CD4-positive, alpha-beta T cell (primary cell): ENCODE results near the gene NRXN2. TPM values are rescaled to one million over a fixed set of nuclear protein-coding genes. Genes with fewer than 3 reads are reported as not detected.

Source experiments
- ATAC-seq: fragments of 200-7000 bp; cut with Tn5 transposase; one replicate; pipeline ENCODE4 v1.10.0; 2022; ENCODE audit warnings: mild to moderate bottlenecking; ENCODE audit not compliant: poor library complexity
- CTCF ChIA-PET: fragments of 350-600 bp; sonication (Branson Sonifier 250); formaldehyde crosslinking; loops from one replicate; lab custom pipeline; 2021; ENCODE audit warnings: antibody characterized with exemption, inconsistent platforms; lab: Charles Lee
- POLR2A ChIA-PET: fragments of 350-600 bp; sonication (Branson Sonifier 250); formaldehyde crosslinking; loops from one replicate; lab custom pipeline; 2021; ENCODE audit warnings: antibody characterized with exemption, inconsistent platforms; lab: Charles Lee
- DNase-seq, 14 experiments: peaks; one replicate each; pipeline ENCODE4 v3.0.0-alpha.2; 2013 to 2020; ENCODE audit warnings: mixed read lengths in 2 of 14
- H3K27ac ChIP-seq, 2 donors: one replicate each; pipeline versions ENCODE4 v1.5.1 to v1.7.0; 2013; ENCODE audit warnings: low read length in 2 of 2, low read depth in 1 of 2, mild to moderate bottlenecking in 1 of 2
- H3K27me3 ChIP-seq, 2 experiments: 1 replicate in 1 of 2; 2 replicates in 1 of 2; pipeline versions ENCODE4 v1.6.1 to v1.7.0; 2013; ENCODE audit warnings: low read length in 2 of 2, control low read depth in 1 of 2, mild to moderate bottlenecking in 1 of 2, moderate library complexity in 1 of 2; ENCODE audit not compliant: insufficient read depth in 2 of 2, control insufficient read depth in 1 of 2
- H3K36me3 ChIP-seq: one replicate; pipeline ENCODE4 v1.6.1; 2013; ENCODE audit warnings: low read length, control low read depth; ENCODE audit not compliant: insufficient read depth
- H3K4me1 ChIP-seq: one replicate; pipeline ENCODE4 v1.6.1; 2013; ENCODE audit warnings: low read length, control low read depth; ENCODE audit not compliant: insufficient read depth
- H3K4me3 ChIP-seq: one replicate; pipeline ENCODE4 v1.5.1; 2013; ENCODE audit warnings: mild to moderate bottlenecking, low read length, moderate library complexity
- H3K9me3 ChIP-seq, 2 experiments: 1 replicate in 1 of 2; 2 replicates in 1 of 2; pipeline versions ENCODE4 v1.6.1 to v1.7.0; 2013; ENCODE audit warnings: low read length in 2 of 2, mild to moderate bottlenecking in 2 of 2, control low read depth in 1 of 2, moderate library complexity in 1 of 2; ENCODE audit not compliant: control insufficient read depth in 1 of 2, insufficient read depth in 1 of 2
- H3K27ac Mint-ChIP-seq: one replicate; pipeline ENCODE4 v1.8.0; 2020; ENCODE audit warnings: mixed read lengths
- H3K27me3 Mint-ChIP-seq: one replicate; pipeline ENCODE4 v1.8.0; 2021; ENCODE audit warnings: mixed read lengths
- H3K36me3 Mint-ChIP-seq: one replicate; pipeline ENCODE4 v1.8.0; 2021; ENCODE audit warnings: low read depth, mixed read lengths
- H3K4me1 Mint-ChIP-seq: one replicate; pipeline ENCODE4 v1.8.0; 2021; ENCODE audit warnings: low read depth, mixed read lengths
- H3K4me3 Mint-ChIP-seq: one replicate; pipeline ENCODE4 v1.8.0; 2020; ENCODE audit warnings: mild to moderate bottlenecking, mixed read lengths
- H3K9me3 Mint-ChIP-seq: one replicate; pipeline ENCODE4 v1.8.0; 2020; ENCODE audit warnings: mixed read lengths
- CTCF ChIP-seq: fragments of 200-600 bp; IDR thresholded peaks from one replicate; pipeline ENCODE4 v1.8.0; 2022; ENCODE audit warnings: antibody characterized with exemption, mild to moderate bottlenecking
- intact Hi-C, 2 experiments: fragments of 100-400 bp; cut with DNase I in 1 of 2; cut with micrococcal nuclease in 1 of 2; formaldehyde crosslinking; loops; one replicate each; pipeline versions ENCODE4 v1.15.1 to v1.9.0; 2023 to 2025; cut with DNase I, micrococcal nuclease
- total RNA-seq, 174 experiments: library from RNA in 2 of 174; stranded (reverse) in 2 of 174; gene quantifications; one replicate each; pipeline ENCODE4 v1.2.3 and lab custom pipeline; 2021 to 2026

The NRXN2 gene
- total RNA-seq, 2 experiments from 2014 or later, result 0.05 to 0.31 TPM

DNA sequence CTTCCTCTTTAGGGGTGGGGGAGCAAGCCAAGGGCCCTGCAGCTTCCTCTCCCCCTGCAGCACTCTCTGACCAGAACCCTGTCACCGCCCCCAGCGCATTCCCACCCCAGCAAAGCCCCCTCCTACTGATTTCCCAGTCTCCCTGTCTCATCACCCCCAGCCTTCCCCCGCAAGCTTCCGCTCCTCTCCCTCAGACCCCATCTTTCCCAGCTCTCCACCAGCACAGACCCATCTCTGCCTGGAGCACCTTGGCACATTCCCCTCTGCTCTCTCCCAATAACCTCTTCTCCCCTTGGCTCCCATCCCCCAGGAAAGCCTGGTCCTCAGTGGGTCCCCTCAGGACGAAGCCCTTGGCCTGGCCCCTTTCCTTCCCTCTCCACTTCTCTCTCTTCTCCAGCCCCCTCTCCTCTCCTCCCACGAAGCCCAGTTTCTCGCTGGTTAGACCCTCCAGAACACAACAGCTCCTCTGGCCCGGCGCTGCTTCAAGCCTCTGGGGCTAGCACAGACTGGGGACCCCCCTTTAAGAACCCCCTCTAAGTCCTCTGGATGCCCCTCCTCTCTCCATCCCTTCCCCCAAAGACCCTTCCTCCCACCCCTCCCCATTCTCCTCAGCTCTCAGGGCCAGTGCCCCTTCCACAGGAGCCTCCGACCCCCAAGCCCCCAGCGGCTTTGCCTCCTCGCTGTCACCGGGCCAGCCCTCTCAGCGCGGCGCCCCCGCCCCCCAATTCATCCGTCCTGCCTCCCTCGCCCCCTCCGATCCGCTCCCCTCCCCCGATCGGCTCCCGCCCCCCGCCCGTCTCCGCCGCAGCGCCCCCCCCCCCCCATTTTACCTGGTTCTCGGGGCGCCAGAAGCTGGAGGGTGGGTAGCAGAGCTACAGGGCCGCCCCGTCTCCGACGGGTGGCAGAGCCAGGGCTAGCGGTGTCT, 594 bp downstream of the NRXN2 start:
- Mint-ChIP-seq H3K27ac (no peak overlapping the region), H3K4me1 (peaks cover 16% of the 10 kb centered on the region), H3K27me3 (peaks cover 45% of the 10 kb centered on the region), H3K4me3 (peak overlapping the region; percentile 25), H3K36me3 (peaks cover 15% of the 10 kb centered on the region), H3K9me3 (no peaks in the 10 kb centered on the region)
- intact Hi-C loops, result loop anchor here (1.0 to 5.0 kb wide), 3 partner anchors 34 to 170 kb away; no protein-coding TSS in a partner anchor
- ChIA-PET POLR2A (interaction anchor here (0.6 to 1.8 kb wide), 3 partner anchors 22 to 56 kb away, joined by 3 to 6 read pairs (median 3); partner anchors contain the start of gene RASGRP2), CTCF (interaction anchor here (1.0 to 2.9 kb wide), 2 partner anchors 21 to 34 kb away, joined by 6 to 10 read pairs; no protein-coding TSS in a partner anchor)
- ATAC-seq, result no peak
- Histone ChIP-seq H3K27ac (no peak overlapping the region), H3K27me3 (peaks cover 14 to 25% of the 10 kb centered on the region in 2 experiments), H3K4me1 (peaks cover 15% of the 10 kb centered on the region), H3K4me3 (no peak overlapping the region), H3K36me3 (peaks cover 8% of the 10 kb centered on the region), H3K9me3 (peaks cover 0 to 2% of the 10 kb centered on the region in 2 experiments)
- no peak for TF ChIP-seq CTCF
- peak in 1 of 14 experiments; percentile 29 for DNase-seq

GRCh38 chr11:64721359-64721699, 1.7 kb downstream of the NRXN2 start:
- no peak for TF ChIP-seq CTCF
- Histone ChIP-seq H3K27ac (no peak overlapping the region), H3K4me3 (no peak overlapping the region), H3K27me3 (peaks cover 23 to 35% of the 10 kb centered on the region in 2 experiments), H3K4me1 (peaks cover 15% of the 10 kb centered on the region), H3K36me3 (no peaks in the 10 kb centered on the region), H3K9me3 (peaks cover 0 to 7% of the 10 kb centered on the region in 2 experiments)
- Mint-ChIP-seq H3K4me1 (peaks cover 16% of the 10 kb centered on the region), H3K9me3 (no peaks in the 10 kb centered on the region), H3K27ac (no peak overlapping the region), H3K27me3 (peaks cover 56% of the 10 kb centered on the region), H3K36me3 (peaks cover 4% of the 10 kb centered on the region), H3K4me3 (no peak overlapping the region)
- POLR2A ChIA-PET, result interaction anchor here (1.8 kb wide), 1 partner anchor 23 kb away, joined by 6 read pairs; the partner anchor contains the start of gene RASGRP2
- ATAC-seq (no peak), DNase-seq (no peak)
- intact Hi-C loops, result loop anchor here in 1 of 2 experiments (5.0 kb wide), 1 partner anchor 169 kb away; no protein-coding TSS in a partner anchor
- CTCF ChIA-PET, result interaction anchor here (2.9 kb wide), 1 partner anchor 33 kb away, joined by 10 read pairs; no protein-coding TSS in a partner anchor

DNA sequence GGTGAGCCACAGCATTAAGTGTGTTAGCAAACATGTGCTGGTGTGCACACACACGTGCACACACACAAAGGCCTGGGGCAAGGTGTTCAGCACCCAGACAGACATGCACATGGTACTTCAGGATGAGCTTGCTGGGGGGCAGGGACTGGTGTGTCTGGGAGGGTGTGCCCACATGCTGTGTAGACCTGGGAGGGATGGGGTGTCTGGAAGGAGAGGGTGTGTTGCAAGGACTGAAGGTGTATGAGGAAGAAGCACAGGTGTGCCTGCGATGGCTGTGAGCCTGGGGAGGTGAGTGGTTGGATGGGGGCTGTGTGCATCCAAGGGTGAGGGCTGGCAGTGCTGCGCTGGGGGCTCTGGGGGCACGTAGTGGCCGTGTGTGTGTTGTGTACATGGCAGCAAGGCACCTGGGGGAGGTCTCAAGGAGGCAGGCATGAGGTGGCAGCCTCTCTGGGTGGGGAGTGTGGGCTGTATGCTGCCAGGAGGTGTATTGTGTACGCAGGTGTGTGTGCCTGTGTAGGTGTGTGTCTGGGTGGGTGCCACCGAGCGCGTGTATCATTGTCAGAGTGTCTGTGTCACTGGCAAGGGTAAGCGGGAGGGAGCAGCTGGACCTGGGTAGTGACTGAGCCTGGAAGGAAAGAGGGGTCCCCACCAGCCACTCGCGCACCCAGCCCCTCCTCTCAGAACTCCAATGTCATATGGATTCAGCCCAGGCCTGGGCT, 2.2 kb downstream of the NRXN2 start:
- intact Hi-C loops, result loop anchor here in 1 of 2 experiments (5.0 kb wide), 1 partner anchor 168 kb away; no protein-coding TSS in a partner anchor
- H3K9me3 ChIP-seq, result peaks cover 0 to 7% of the 10 kb centered on the region in 2 experiments
- H3K36me3 ChIP-seq, result no peaks in the 10 kb centered on the region
- Mint-ChIP-seq H3K9me3 (no peaks in the 10 kb centered on the region), H3K36me3 (peaks cover 4% of the 10 kb centered on the region), H3K4me1 (peaks cover 16% of the 10 kb centered on the region), H3K4me3 (no peak overlapping the region), H3K27ac (no peak overlapping the region), H3K27me3 (peaks cover 61% of the 10 kb centered on the region)
- CTCF ChIA-PET, result no interaction called here
- ATAC-seq (no peak), DNase-seq (peak in 2 of 14 experiments; percentile 20 to 28)
- H3K4me3 ChIP-seq, result no peak overlapping the region
- no peak for TF ChIP-seq CTCF
- no peak overlapping the region for H3K27ac ChIP-seq
- H3K4me1 ChIP-seq, result peaks cover 15% of the 10 kb centered on the region
- POLR2A ChIA-PET, result no interaction called here
- H3K27me3 ChIP-seq, result peaks cover 28 to 38% of the 10 kb centered on the region in 2 experiments
